Measurements from ENCODE around the gene TMEM208.

TMEM208 gene

DNA sequence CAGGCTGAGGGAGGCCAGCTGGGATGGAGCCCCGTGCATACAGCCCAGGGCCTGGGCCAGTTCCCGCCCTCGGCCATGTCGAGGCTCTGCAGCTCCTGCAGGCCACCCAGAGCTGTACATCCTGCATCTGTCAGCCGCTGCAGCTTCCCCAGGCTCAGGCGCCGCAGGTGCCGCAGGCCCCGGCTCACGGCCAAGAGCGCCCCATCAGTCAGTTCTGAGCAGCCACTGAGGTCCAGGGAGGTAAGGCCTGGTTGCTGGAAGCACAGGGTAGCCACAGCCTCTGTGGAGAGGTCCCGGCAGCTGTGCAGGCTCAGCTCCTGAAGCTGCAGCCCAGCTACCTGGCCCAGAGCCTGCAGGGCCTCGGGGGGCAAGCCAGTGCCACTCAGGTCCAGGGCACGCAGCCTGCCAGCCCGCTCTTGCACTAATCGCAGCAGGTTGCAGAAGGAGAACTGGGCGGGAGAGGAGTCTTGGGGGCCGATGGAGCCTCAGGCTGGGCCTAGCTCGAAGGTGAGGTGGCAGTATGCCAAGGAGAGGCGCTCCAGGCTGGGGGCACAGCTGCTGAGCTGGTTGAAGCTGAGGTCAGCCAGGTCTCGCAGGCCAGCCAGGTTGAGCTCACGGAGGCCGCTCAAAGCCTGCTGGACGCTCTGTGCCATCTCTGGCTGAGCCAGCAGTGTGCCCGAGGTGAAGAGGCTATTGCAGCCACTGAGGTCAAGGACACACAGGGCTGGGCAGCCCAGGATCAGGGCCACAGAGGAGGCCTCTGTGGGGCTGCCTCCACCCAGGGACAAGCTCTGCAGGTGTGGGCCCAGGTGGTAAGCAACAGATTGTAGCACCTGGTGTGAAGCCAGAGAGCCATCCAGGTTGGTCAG is 16.6 kb upstream of the TMEM208 start:
- DNase-seq: no peak

DNA sequence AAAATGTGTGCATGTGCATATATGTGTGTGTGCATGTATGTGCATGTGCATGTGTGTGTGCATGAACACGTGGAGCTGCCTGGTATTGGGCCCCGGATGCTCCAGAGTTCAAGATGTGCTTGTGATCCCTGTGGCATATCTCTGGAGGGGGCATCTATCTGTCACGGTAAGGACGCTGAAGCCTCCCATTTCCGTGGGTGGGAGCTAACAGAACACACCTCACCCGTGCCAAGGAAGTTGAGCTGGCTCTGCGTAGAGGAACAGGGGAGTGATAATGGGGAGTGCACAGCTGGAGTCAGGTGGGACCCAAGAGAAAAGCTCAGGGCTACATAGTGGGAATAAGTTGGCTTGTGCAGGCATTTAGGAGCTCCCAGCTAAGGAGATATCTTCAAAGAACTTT is 15.3 kb upstream of the TMEM208 start:
- no peak for DNase-seq

DNA sequence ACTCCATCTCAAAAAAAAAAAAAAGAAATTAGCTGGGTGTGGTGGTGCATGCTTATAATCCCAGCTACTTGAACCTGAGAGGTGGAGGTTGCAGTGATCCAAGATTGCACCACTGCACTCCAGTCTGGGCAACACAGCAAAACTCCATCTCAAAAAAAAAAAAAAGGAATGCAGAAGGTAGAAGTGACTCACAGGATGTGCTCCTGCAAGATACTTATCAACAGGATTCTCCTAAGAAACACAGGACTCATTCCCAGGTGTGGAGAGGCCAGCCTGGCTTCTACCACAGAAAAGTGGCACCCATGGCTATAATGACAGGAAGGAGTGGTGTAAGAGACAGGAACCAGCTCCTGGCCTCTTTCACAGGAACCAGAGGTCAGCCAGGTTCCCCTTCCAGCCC is 14.2 kb upstream of the TMEM208 start:
- no peak for DNase-seq

DNA sequence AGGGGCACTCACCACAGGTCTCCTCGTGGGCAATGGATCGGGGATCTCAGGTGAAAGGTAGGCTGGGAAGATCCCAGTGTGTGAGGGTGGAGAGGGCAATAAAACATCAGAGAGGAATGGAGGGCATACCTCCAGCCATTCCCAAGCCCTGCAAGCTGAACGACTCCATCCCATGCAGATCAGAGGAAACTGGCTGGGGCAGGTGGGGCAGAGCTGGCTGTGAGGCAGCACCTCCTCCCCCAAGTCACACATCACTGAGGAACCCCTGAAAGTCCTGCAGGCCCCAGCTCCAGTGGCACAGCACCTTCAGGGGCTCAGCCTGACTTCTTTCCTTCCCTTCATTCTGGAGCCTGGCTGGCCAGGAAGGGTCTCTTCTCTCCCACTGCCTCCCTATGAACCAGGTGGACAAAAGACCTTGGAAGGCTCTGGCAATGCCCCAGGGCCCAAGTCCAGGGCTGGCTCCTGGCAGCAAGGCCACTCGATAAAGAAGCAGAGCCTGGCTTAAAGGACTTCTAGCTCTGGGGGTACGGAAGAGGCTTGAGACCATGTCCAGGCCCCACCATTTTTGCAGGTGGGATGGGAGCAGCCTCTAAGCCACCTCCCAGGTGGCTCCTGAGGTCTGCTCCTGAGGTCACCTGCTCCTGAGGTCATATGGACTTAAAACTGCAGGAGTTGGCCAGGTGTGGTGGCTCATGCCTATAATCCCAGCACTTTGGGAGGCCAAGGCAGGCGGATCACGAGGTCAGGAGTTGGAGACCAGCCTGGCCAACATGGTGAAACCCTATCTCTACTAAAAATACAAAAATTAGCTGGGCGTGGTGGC is 13.5 kb upstream of the TMEM208 start:
- DNase-seq: no peak

DNA sequence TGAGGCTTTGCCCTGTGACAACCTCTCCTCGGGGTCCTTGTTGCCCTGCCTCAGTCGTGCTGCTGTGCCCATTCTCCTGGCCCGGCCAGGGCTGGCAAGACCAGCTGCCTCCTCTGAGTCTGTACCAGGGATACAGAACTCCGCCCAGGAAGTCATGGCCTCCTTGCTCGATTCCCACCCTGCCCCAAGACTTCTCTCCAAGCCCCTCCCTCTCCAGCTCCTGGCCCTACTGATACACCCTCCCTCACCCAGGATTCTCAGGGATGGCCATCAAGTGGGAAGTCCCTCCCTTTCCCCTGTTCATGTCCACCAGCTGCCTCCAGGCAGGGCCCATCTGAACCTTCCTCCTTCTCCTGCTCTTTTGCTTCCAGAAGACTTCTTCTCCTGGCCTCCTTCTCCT is 11.2 kb upstream of the TMEM208 start:
- DNase-seq: no peak

DNA sequence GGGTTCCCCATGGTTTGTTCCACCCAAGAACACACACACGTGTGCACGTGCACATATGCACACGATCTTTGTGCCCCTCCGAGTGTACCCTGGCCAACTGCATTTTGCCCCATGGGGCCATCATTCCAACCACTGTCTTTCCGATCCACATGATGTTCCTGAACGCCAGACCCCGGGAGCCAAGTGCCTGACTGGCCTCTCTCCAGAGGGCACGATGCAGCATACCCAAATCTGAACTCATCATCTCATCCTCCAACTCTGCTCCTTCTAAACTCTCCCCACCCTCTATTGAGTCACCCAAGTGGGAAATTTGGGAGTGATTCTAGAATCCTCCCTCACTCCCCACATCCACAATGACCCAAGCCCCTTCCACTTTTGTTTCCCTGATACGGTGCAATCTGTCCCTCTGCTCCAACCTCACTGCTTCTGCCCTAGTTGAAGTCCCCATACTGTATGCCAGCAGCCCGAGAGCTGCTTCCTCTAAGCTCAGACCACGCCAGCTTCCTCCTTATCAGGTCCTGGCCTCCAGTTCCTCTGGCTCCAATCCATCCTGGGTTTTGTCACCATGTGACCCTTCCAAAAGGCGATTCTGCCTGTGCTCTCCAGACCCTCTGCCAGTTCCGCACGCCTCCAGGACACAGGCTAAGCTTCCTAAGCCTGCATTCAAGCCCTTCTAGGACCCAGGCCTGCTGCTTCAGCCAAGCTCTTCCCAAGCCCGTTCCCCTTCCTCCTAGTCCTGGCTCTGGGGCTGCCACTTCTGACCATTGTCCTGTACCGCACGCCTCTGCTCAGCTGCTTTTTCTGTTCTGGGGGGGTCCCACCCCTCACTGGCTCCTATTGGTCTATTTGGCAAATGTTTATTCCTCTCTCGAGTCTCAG is 10.1 kb upstream of the TMEM208 start:
- no peak for DNase-seq

DNA sequence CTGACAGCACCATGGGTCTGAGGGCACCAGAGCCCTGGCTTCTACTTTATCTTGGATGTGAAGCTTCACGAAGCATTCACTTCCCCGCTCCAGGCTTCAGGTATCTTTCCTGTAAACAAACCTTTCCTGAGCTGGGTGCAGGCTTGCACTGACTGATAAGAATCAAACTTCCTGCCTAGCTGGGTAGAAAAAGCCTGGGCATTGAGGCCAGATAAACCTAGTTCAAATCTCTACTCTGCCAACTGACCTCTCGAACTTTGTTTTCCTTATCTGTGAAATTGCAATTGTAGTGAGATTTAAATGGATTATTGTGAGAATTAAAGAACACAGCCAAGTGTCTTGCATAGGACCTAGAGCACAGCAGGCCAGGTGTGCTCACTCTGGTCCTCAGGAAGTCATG is 2.9 kb upstream of the TMEM208 start:
- DNase-seq: no peak

DNA sequence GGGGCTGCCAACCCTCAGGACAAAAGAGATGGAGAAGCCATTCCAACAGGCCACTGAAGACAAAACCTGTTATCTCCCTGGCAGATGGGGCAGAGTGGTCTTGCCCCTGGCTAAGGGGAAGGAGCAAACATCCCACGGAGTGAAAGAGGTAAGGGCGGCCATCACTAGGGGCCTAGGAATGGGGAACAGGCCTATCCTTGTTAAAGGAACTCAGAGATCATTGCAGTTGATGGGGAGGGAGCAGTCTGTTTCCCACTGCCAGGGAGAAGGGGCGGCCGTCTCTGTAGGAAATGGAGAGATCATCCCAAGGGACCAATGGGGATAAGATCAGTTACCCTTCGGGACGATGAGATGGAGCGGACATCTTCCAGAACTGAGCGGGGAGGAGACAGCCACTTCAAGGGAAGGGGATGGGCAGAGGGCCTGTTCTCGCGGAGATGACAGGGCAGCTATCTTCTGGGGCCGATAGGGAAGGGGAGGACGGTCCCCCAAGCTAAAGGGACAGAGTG is 581 bp upstream of the TMEM208 start:
- DNase-seq: no peak

DNA sequence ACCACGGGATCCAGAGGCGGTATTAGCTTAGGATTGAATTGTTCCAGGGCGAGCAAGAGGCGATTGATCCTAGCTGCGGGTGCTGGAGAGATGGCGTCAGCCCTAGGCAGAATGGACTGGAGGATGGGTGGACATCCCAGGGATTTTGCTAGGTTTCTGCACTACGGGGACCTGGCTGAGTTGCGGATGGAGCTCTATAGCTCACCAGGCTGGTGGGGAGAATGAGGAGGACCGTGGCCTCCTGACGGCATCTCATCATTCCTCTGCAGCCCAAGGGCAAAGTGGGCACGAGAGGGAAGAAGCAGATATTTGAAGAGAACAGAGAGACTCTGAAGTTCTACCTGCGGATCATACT is 614 bp downstream of the TMEM208 start:
- DNase-seq: no peak

DNA sequence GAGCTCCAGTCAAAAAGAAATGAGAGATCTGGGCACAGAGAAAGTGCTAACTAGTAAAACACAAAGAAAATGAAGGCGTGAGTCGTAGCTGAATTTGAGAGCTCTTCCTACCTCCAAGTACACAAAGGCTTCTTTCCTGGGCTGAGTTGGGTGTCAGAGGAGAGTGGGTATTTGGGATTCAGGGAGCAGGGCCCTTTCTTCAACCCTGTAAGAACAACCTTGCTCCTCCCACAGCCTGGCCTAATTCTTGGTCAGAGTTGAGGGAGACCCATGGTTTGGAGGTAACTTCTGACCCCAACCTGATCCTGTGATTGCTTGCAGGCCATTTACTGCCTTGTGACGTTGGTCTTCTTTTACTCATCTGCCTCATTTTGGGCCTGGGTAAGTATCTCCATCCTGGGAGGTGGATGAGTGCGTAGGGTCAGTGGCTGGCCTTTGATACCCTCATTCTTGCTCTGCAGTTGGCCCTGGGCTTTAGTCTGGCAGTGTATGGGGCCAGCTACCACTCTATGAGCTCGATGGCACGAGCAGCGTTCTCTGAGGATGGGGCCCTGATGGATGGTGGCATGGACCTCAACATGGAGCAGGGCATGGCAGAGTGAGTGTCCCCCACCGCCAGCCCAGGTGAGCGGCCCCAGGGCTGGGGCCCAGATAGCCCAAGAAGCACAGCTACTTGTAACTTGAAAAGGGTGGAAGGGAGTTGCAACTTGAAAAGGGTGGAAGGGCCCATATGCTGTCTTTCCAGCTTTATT is 1.3 kb downstream of the TMEM208 start:
- no peak for DNase-seq

DNA sequence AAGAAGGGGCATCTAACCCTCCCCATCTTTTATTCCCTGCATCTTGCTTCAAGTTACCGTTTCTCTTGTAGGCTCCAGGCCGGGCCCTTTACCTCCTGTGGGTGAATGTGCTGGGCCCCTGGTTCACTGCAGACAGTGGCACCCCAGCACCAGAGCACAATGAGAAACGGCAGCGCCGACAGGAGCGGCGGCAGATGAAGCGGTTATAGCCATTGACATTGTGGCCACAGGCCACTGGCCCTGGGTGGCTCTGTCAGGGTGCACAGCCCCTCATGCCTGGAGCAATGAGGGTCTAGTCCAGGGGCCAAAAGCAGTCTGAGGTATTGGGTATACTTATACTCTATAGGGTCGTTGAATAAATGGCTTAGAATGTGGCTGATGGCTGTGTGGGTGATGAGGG is 2.0 kb downstream of the TMEM208 start:
- DNase-seq: no peak

DNA sequence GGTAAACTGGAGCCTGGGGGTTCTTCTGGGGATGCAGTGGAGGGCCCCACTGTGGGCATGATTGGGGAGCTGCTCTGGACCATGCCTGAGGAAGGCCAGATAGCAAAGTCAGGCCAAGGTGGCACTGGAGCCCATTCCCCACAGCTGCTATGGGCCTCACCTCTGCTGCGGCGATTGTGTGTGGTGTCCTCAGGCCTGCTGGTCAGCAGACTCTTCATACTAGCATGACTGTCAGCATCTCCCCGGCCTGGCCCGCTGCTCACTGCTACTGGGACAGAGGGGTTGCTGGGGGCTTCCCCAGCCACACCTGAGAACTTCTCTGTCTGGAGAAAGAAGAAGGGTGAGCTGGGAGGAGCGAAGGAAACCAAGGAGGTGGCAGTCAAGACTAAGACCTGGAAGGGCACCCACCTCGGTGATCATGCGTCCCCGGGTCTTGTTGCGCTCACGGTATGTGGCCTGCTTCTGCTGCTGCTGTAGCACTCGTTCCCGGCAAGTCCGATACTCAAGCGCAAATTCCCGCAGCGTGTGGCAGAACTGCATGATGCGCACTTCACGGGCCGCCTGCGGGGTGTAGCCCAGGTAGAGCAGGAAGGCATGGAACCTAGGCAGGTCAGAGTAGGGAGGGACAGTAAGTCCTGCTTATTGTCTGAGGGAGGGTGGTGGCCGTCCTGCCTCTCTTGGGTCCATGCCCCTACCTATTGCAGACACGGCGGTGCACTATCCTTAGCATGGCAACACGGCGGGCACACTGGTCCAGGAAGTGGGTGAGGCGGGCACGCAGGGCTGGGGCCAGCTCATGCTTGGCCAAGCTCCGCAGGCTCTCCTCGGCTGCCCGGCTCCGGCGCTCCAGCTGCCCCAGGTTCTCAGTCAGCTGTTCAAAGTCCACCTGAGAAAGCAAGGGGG is 3.2 kb downstream of the TMEM208 start:
- DNase-seq: no peak

DNA sequence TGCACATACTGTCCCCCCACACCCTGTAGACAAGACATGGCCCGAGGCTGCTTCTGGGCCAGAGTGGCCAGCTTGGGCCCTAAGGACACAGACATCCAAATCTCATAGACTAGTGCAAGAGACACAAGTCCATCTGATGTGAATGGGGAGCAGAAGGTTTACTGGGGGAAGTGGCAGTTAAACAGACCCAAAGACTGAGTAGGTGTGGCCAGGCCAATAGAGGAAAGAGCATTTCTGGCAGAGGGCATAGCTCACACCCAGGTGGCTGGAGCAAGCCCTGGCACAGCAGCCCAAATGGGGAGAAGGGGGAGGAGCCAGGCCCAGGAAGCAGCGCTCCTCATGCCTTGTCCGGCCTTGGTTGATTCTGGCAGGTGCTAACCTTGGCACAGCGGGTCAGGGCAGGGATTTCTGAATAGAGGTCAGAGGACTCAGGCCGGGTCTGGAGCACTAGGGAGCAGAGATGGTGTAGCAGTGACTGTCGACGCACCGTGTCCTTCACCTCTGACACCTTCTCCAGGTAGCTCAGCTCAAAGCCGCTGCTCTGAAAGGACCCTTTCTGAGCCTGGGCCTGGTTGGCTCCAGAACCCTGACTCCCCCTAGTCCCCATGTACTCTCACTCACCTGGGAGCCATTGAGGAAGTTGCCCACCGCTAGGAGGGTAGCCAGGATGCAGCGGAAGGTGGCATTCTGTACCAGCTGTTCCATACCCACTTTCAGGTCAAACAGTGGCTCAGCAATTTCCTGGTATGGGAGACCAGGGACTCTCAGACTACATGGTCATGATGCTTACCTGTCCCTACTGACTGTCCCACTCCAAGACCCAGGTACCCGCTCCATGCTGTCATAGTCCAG is 4.1 kb downstream of the TMEM208 start:
- no peak for DNase-seq

DNA sequence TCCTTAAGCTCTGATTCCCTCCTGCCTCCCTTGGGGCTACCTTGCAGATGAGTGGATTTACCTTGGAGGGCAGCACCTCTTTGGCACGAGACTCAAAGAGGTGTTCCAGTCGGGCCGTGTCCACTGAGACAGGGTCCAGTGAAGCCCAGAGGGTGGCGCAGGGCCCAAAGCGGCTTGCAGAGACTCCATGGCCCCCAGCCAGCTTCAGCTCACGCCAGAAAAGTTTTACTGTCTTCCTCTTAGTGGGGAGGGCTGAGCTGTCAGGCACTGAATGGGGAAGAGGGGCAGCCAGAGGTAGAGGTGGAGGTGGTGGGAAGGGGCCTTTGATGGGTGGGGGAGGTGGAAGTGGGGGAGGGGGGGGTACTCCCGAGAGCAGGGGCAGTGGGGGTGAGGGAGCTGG is 6.7 kb downstream of the TMEM208 start:
- no peak for DNase-seq

DNA sequence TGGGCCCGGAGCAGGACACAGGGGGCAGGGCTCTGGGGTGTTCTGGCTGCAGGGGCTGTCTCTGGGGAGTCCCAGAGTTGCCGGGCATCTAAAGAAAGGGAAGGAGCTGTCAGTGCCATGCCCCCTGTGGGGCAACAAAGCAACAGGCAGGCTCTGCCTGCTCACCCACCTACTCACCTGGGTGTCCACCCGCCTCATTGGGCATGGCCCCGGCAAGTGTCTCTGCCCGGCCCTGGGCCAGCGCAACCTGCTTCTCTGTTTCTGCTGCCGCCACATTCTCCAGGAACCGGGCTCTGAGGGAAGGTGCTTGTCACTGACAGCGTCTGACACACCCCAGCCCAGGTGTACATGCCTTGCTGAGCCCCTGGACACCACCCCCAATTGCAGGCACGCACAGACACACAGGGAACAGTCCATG is 7.3 kb downstream of the TMEM208 start:
- DNase-seq: no peak

DNA sequence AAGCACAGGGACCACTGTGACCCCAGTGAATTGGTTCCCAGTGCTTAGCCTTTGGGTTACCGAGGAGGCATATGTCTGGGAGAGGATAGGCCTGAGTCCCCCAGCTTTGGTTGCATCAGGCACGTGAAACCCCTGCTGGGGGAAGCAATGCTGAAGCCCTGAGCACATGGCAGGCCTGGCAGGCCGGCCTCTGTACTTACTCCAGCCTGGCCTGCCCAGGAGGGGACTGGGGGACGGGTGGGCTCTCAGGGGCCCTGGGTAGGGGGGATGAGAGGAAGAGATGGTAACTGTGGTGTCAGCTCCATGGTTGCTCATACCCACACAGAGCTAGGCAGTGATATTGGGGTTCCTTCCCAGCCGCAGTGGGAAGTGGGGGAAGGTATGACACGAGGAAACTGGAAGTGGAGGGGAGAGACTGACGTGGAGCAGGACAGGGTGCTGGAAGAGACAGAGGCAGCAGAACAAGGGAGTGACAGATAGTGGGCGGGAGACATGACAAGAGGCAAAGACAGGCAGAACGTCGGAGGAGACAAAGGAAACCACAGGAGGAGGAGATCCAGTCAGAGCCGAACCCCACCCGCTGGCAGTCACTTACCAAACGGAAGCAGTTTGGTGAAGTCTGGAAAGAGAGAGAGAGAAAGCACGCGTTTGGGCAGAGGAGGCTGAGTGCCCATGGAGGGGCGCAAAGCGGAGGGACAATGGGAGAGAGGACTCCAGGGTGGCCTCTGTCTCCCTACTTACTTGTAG is 9.1 kb downstream of the TMEM208 start:
- no peak for DNase-seq

DNA sequence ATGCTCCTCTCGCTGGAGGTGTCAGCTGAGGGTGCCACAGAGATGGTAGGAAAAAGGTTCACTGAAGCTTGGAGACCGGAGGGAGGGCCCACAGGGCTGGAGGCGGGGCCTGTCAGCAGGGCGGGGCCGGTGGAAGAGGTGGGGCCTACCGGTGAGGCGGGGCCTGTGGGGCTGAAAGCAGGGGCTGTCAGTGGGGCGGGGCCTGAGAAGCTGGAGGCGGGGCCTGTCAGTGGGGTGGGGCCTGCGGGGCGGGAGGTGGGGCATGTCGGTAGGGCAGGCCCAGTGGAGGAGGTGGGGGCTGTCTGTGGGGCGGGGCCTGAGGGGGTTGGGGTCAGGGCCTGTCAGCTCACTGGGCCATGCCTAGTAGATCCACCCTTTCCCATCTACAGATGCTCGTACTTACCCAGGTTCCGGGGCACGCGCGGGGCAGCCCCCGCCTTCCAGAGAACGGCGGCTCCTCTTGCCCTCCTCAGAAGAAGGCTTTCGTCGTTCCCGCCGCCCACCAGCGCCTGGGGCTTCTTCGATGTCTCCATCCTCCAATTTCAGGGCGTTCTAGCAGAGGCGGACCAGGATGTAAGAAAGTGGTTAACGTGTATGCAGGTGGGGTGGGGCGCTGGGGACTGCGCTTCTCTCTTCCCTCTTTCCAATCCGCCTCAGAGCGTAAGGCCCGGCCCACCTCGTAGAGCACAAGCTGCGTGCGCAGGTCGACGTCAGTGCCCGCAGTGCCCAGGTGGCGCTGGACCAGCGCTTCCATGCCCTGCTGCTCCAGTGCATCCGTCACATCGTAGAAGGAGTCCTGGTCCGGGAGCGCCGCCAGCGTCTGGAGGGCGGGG is 9.8 kb downstream of the TMEM208 start:
- no peak for DNase-seq
